DMS114 treated with DMSO at 0.1 percent for 48 hours (cell line): ENCODE data around the gene ICAM1.
"Not testable (repeated sequence)": the region's sequence is repeated elsewhere in the genome, so short reads cannot be mapped to it uniquely, and the experiment has no call there.

ENCODE experiments used
- DNase-seq: peaks from one replicate; lab custom pipeline; 2025; ENCODE audit not compliant: unreplicated experiment; lab: John Stamatoyannopoulos, UW

Gene ICAM1, protein sequence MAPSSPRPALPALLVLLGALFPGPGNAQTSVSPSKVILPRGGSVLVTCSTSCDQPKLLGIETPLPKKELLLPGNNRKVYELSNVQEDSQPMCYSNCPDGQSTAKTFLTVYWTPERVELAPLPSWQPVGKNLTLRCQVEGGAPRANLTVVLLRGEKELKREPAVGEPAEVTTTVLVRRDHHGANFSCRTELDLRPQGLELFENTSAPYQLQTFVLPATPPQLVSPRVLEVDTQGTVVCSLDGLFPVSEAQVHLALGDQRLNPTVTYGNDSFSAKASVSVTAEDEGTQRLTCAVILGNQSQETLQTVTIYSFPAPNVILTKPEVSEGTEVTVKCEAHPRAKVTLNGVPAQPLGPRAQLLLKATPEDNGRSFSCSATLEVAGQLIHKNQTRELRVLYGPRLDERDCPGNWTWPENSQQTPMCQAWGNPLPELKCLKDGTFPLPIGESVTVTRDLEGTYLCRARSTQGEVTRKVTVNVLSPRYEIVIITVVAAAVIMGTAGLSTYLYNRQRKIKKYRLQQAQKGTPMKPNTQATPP

DNA sequence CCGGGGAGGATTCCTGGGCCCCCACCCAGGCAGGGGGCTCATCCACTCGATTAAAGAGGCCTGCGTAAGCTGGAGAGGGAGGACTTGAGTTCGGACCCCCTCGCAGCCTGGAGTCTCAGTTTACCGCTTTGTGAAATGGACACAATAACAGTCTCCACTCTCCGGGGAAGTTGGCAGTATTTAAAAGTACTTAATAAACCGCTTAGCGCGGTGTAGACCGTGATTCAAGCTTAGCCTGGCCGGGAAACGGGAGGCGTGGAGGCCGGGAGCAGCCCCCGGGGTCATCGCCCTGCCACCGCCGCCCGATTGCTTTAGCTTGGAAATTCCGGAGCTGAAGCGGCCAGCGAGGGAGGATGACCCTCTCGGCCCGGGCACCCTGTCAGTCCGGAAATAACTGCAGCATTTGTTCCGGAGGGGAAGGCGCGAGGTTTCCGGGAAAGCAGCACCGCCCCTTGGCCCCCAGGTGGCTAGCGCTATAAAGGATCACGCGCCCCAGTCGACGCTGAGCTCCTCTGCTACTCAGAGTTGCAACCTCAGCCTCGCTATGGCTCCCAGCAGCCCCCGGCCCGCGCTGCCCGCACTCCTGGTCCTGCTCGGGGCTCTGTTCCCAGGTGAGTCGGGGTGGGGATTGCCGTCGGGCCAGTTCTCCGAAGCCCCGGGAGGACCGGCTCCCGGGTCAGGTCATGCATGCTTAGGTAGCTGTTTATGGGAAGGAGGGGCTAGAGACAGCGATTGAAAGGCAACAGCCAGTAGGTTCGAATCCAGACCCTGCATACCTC is at the start of gene ICAM1:
ICAM1 (plus strand) TSS at position 505 of the 779 bp plus-strand sequence; CDS start at position 545, 40 bp downstream.
- DNase-seq, result no peak

DNA sequence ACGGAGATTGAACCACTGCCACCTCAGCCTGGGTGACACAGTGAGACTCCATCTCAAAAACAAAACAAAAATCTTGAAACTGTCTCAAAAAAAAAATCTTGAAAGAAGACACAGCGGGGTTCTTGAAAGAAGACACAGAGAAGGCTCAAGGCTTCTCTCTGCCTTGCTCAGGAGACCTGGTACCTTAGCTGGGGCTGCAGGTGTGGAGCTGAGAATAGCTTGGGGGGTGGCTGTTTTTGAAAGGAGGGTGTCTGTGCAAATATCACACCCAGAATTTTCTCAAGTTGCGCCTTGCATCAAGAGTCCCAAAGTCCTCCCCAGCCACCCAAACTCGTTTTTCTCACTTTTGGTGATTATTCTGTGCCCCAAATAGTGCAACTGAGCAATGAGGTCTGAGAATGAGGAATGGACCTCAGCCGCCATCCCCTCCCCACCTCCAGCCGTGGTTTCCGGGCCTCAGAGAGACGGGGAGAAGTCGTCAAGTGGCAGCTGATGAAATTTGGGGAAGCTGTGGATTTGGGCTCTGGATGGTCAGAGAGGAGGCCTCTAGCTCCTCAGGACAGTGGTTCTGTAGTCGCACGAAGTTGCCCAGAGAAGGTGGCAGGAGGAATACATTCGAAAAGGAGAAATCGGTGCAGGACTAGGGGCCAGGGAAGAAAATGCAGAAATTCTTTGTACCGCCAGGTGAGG is 48.6 kb upstream of the ICAM1 start:
- DNase-seq, result no peak

DNA sequence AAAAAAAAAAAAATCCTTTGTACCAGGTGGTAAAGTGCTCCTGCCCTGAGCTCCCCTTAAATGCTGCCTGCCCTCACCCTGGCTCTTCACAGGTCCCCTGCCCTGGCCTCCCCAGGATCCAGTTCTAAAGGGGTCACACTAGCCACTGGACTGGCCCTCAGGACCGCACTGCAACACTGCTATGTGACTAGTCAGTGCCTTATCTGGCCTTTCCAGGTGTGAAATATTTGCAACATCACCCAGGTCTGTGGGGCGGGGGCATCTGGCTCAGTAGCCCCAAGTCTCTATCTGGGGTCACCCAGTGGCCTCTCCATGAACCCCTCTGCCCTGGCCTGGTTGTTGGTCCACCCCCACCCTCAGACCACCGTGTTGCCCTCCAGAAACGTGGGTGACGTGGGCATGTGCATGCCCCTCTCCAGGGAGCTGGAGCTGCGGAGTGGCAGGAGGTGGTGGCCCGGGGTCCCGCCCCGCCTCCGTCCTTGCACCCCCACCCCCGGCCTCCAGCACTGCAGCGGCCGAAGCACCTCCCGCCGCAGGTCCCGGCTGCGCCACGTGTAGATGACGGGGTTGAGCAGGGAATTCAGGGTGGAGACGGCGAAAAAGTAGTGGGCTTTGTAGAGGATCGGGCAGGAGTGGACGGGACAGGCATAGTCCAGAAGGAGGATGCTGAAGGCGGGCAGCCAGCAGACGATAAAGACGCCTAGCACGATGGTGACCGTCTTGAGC is 47.3 kb upstream of the ICAM1 start:
- DNase-seq, result no peak

DNA sequence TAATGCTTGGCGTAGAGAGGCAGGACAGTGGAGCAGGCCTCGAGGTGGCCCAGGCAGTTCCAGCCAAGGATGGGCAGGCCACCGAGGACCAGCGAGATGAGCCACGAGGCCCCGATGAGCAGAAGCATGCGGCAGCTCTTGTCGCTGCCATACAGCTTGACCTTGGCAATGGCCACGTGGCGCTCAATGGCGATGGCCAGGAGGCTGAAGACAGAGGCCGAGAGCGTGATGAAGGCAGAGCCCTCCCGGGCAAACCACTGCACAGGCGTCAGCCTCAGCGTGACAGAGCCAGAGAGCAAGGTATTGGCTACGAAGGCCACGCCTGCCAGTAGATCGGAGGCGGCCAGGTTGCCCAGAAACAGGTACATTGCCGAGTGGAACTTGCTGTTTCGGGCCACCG is 46.6 kb upstream of the ICAM1 start:
- no peak for DNase-seq

DNA sequence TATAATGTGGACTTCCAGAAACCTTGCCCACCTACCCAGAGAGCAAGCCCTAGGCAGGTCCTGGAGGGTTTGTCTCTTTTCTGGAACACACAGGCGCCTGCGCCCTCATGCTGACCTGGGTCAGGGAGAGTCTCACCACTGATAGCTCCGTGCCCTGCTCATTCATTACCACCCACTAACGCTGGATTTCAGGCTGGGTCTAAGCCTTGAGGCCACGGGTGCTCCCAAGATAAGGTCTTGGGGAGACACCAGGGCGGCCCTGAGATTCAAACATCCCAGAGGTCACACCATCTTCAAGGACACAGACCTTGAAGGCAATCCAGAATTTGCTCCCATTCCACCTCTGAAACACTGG is 44.9 kb upstream of the ICAM1 start:
- DNase-seq, result no peak

DNA sequence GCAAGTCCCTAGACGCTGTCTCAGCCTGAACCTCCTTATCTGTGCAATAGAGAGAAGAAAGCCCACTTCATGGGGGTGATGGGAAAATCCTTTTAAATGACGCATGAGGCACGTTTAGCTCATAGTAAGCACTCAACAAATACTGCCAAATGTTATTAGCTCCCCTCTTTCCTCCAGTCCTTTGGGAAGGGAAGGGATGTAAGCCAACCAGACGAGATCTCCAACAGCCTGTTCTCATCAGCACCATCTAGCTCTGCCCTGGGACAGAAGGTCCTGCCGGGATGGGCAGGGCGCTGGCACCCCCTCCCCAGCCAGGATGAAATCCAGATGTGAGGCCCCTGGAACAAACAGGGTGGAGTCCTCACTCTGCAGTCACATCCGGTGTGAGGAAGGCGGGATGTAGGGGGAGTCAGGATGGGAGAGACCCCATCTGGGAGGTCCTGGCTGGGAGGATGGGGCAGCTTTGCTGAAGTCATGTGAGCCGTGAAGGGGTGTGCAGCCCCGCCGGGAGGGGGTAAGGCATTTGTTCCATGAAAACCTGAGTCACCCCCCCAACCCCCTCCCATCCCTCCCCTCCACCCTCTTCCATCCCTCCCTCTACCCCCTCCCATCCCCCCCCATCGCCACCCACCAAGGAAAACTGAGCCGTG is 44.4 kb upstream of the ICAM1 start:
- no peak for DNase-seq

DNA sequence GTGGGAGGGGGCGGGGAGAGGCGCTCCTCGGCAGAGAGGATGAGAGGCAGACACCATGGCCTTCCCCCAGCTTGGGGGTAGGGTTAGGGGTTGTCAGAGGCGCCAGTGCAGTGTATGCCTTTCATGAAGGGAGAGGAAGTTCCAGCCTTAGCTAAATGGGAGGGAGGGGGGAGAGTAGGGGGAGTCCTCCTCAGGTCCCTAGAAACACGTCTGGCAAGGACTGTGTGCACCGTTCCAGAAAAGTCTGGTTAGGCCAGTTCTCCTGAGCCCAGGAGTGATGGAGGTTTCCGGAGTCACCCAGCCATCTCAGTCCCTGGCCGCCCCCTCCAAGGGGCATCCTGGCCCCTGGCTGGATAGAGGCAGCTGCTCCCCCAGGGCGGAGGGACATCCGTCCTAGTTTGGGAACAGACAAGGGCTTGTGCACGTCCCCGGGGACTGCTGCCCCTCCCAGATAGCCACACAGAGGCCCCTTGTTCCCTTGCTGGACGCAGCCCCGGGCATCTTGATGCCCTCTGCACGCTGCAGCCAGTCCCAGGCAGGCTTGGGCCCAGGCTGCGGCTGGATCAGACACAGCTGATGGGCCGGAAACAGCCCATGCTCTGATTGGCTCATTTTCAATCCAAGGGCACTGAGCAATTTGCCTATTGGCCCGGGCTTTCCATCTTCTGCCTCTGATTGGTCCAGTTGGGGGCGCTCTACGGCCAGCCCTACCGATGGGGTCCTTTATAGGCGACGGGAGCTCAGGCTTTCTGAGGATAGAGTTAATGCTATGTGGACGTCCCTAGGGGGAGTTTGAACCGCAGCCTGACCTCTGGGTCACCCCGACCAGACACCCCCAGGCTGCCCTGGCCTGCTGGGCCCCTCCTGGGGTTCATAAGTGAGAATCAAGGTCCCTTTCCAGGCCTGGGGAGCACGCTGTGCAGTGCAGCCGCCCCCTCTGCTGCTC is 43.6 kb upstream of the ICAM1 start:
- DNase-seq, result no peak

DNA sequence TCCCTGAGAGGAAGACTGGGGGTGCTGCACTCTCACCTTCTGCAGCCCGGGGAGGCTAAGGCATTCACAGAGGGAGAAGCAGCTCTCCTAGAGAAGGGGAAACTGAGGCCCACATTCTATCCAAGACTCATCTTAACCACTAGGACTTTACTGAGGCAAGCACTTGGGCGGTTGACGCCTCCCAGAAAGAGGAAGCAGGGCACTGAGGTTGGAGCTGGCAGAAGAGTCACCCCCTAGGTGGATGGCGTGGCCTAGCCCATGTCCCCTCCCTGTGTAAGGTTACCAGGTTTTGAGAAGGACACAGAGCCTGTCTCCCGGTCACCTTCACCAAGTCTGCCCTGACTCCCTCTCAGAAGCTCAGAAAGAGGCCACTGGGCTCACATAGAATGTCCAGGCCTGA is 42.5 kb upstream of the ICAM1 start:
- no peak for DNase-seq

DNA sequence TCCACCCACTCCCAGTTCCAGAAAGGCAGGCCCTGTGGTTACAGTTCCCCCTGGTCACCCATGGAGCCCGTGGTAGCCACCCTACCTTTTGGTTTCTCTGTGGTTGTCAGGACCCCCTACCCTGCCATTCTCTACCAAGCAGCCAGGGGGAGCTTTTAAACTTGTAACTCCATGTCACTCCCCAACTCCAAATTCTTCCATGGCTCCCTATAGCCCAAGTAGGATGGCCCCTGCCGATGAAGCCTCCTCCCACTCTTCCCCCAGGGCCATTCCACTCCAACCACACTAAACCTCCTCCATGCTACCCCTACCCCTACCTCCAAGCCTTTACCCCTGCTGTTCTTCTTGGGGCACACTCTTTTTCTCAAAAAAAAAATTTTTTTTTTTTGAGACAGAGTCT is 42.0 kb upstream of the ICAM1 start:
- DNase-seq, result peak; percentile 22

DNA sequence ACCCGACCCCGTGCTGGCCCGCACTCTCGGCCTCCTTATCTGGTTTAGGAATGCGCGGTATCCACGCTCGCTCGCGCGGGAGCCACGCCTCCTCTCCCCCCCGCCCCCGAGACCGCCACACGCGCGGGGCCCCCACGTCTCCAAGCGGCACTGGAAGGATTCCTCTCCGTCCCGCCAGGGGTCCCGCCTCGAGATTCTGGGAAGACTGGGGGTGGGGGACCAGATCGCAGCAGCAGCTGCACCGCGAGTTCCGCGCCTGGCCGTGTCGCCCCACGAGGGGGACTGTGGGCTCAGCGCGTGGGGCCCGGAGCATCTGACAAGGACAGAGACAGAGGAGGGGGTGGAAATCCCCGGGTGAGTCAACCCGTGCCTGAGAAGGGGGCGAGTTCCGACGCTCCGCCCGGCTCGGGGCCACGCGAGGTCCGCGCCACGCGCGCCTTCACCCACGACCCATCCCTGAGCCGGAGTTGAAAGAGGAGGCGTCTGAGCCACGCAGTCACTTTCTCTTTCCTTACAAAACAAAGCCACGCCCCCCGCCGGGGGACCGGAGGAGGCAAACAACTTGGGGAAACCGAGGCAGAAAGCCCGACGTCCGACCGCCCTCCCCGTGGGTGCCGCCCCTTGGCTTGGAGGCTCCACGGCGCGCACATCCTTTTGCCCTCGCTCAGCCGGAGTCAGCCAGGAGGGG is 40.6 kb upstream of the ICAM1 start:
- no peak for DNase-seq

DNA sequence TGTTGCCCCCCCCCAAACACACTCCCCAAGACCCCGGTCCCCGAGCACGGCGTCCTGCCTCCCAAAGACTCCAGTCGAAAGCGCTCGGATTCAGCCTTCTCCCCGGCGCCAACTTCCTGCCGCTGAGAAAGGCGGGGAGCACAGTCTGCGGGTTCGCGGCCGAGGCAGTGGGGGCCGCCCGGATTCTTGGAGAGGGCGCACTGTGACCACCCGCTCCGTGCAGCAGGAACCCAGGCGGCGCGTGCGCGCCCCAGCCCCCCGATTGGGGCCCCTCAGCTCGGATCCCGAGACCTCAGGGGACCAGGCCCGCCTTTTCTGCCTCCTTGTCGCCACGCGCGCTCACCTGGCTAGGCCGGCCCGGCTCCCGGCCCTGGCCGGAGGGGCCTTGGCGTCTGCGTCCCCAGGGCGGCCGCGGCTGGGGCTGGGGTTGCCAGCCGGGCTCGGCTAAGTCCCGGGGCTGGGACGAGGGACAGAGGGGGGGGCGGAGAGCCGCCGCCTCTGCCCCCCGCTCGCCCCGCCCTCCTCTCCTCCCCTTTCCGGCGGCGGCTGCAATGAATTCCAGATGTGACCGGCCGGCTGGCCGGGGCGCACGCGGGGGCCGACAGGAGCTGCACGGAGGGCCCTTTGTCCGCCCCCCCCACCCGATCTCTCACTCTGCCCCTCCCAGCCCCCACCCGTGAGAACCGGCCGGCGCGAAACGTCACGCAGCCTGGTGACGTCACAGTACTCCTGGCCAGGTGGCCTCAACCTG is 39.9 kb upstream of the ICAM1 start, which contains the start of gene S1PR2:
S1PR2 (minus strand) TSS at position 471 of the 751 bp plus-strand sequence. CDS start 6,426 bp downstream, outside the sequence.
- DNase-seq, result peak; percentile 23

DNA sequence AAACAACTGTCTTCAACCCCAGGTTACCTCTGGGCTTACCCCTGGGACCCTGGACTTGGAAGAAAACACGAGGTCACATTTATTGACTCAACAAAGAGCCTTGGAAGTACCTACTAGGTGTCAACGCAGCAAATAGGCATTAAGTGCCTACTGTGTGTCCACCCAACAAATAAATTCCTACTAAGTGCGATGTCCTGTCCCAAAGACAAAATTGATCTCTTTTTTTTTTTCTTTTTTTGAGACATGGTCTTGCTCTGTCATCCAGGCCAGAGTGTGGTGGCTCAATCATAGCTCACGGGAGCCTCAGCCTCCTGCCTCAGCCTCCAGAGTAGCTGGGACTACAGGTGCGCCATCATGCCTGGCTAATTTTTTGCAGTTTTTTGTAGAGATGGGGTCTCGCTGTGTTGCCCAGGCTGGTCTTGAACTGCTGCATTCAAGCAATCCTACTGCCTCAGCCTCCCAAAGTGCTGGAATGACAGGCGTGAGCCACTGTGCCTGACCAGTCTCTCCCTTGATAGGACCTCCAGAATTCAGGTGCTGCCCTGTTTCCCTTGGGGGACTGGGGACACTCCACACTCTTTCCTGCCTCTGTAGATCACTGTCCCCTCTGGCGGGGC is 39.2 kb upstream of the ICAM1 start:
- DNase-seq, result no peak

DNA sequence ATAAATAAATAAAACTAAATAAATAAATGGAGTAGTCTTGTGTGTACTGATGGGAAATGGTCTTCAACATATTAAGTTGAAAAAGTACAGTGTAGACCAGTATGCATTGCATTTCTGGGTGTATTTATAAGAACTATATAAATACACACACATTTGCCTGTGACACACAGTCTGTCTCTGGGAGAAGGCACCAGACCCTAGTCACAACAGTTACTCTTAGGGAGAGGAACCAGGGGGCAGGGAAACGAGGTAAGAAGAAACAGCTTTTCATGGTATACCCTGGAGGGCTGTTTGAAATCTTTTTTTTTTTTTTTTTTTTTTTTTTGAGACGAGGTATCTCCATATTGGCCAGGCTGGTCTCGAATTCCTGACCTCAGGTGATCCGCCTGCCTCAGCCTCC is 37.0 kb upstream of the ICAM1 start:
- no peak for DNase-seq

DNA sequence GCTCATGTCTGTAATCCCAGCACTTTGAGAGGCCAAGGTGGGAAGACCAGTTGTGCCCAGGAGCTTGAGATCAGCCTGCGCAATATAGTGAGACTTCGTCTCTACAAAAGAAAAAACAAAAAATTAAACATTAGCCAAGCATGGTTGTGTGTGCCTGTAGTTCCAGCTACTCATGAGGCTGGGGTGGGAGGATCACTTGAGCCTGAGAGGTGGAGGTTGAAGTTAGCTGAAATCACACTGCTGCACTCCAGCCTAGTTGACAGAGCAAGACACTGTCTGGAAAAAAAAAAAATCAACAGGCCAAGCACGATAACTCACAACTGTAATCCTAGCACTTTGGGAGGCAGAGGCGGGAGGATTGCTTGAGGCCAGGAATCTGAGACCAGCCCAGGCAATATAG is 35.9 kb upstream of the ICAM1 start:
- no peak for DNase-seq

DNA sequence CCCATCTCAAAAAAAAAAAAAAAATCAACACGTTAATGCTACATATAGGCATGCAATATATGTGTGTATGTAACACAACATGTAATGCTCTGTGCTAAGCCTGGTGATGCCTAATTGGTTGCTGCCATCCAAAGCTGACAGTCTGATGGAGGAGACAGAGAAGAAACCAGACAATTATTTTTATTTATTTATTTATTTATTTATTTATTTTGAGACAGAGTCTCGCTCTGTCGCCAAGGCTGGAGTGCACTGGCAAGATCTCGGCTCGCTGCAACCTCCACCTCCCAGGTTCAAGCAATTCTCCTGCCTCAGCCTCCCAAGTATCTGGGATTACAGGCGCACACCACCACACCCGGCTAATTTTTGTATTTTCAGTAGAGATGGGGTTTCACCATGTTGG is 35.5 kb upstream of the ICAM1 start:
- DNase-seq, result not testable (repeated sequence)

DNA sequence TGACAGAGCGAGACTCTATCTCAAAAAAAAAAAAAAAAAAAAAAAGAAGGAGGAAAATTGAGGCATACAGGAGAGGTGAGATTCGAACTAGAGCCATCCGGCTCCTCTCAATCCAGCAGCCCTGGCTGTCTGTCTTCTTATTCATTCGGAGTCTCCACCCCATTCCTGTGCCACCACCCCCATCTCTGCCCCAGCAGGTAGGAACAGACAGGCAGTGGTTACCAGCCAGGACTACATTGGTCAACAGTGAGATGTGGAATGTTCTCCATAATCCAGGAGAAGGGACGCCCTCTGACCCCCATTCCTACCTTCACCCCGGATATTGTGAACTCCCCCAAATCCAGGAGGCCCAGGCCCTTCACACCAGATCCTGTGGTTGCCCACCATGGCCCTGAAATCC is 33.2 kb upstream of the ICAM1 start:
- no peak for DNase-seq

DNA sequence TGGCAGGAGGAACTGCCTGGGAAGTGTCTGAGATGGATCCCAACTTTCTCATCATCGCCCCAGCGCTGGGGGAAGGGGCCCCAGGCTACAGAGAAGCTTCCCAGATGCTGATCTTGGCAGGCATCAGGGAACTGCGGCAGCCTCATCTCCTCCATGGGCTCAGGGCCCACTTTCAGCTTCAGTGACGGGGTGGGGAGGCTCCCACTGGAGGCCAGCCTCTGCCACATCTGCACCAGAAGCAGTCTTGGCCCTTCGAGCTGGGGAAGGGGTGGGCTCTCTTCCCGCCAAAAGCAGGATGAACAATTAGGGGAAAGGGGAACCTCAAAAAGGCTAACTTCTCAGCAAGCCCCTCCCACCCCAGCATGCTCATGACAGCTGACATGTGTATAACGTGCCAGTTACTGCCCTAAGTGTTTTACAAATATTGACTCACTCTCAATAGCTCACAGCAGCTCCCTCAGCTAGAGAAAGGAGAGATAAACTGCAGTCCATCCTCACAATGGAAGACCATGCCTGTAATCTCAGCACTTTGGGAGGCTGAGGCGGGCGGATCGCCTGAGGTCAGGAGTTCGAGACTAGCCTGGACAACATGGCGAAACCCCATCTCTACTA is 32.6 kb upstream of the ICAM1 start:
- DNase-seq, result no peak
